HG03354 (cell line): ENCODE measurements around the gene BIN2.
A peak's percentile ranks its signal among the peaks of the same experiment; 100 is the strongest.
"Not testable (repeated sequence)": the region's sequence is repeated elsewhere in the genome, so short reads cannot be mapped to it uniquely, and the experiment has no call there.

Experiments
- ATAC-seq: cut with Tn5 transposase; IDR thresholded peaks from one replicate; pipeline ENCODE4 v1.9.1; 2021; ENCODE audit warnings: mild to moderate bottlenecking; ENCODE audit not compliant: unreplicated experiment, poor library complexity, severe bottlenecking

Gene BIN2

GRCh38 chr12:51269174-51270066 is 54.6 kb downstream of the BIN2 start:
- peak; percentile 24 for ATAC-seq

GRCh38 chr12:51265024-51265423 is 59.0 kb downstream of the BIN2 start:
- peak; percentile 56 for ATAC-seq

GRCh38 chr12:51264297-51264696 is 59.7 kb downstream of the BIN2 start:
- ATAC-seq = no peak

GRCh38 chr12:51263341-51263740 is 60.6 kb downstream of the BIN2 start:
- no peak for ATAC-seq

- no peak for ATAC-seq
These were observed 61.2 kb downstream of the BIN2 start for GRCh38 chr12:51262758-51263177.

GRCh38 chr12:51259600-51259999 is 64.4 kb downstream of the BIN2 start:
- not testable (repeated sequence) for ATAC-seq

- ATAC-seq = no peak
These were observed 69.4 kb downstream of the BIN2 start for GRCh38 chr12:51254536-51254935.

GRCh38 chr12:51253276-51253675 is 70.7 kb downstream of the BIN2 start:
- no peak for ATAC-seq

- no peak for ATAC-seq
These were observed 76.3 kb downstream of the BIN2 start for GRCh38 chr12:51247523-51248206.

- no peak for ATAC-seq
These were observed 77.6 kb downstream of the BIN2 start for GRCh38 chr12:51246254-51246853.

- ATAC-seq = no peak
These were observed 78.3 kb downstream of the BIN2 start for GRCh38 chr12:51245476-51246253.

- ATAC-seq = no peak
These were observed 79.7 kb downstream of the BIN2 start for GRCh38 chr12:51244269-51244668.

- ATAC-seq = no peak
These were observed 81.1 kb downstream of the BIN2 start for GRCh38 chr12:51242876-51243275.

- no peak for ATAC-seq
These were observed 81.9 kb downstream of the BIN2 start for GRCh38 chr12:51242120-51242519.

GRCh38 chr12:51240971-51241370 is 83.0 kb downstream of the BIN2 start:
- ATAC-seq = no peak

GRCh38 chr12:51238510-51239334 is 85.3 kb downstream of the BIN2 start, which contains the start of gene DAZAP2:
TSS of gene DAZAP2 (plus strand) at chr12:51238826. CDS start at chr12:51238908, 82 bp downstream.
- ATAC-seq = peak; percentile 92

- peak; percentile 6 for ATAC-seq
These were observed 85.9 kb downstream of the BIN2 start for GRCh38 chr12:51238037-51238509.

GRCh38 chr12:51234530-51234929 is 89.4 kb downstream of the BIN2 start:
- ATAC-seq = no peak

- no peak for ATAC-seq
These were observed 91.3 kb downstream of the BIN2 start for GRCh38 chr12:51232642-51233041.
